ENCODE data around the gene SPTA1. TPM values are rescaled to one million over a fixed set of nuclear protein-coding genes. Genes with fewer than 3 reads are reported as not detected.

The SPTA1 gene
- polyA plus RNA-seq, 2 donors: 0.04 TPM; not detected in 1

- H3K4me1 ChIP-seq (ENCODE audit: control insufficient read depth in 2 of 2, insufficient read depth in 2 of 2, low read length in 1 of 2): no peaks in the 10 kb centered on the region
- H3K27ac ChIP-seq (ENCODE audit: low read depth in 2 of 2, low read length in 1 of 2): no peak overlapping the region
- H3K4me3 ChIP-seq (ENCODE audit: low read depth in 1 of 2, low read length in 2 of 2): no peak overlapping the region
- WGBS, 2 donors: 71 to 78% methylated on average over 1 of the region's 1 CpG
- H3K27me3 ChIP-seq (ENCODE audit: control insufficient read depth in 1 of 2, insufficient read depth in 2 of 2, low read length in 2 of 2): no peaks in the 10 kb centered on the region
- no peaks in the 10 kb centered on the region for H3K36me3 ChIP-seq (ENCODE audit: control insufficient read depth in 2 of 2, insufficient read depth in 2 of 2, low read length in 1 of 2)
- H3K9me3 ChIP-seq (ENCODE audit: control insufficient read depth in 2 of 2, insufficient read depth in 1 of 2, low read depth in 1 of 2, low read length in 1 of 2): no peaks in the 10 kb centered on the region
Measured at GRCh38 chr1:158607296-158607695, 79.2 kb downstream of the SPTA1 start.

- no peaks in the 10 kb centered on the region for H3K9me3 ChIP-seq (ENCODE audit: control insufficient read depth in 2 of 2, insufficient read depth in 1 of 2, low read depth in 1 of 2, low read length in 1 of 2)
- no peaks in the 10 kb centered on the region for H3K36me3 ChIP-seq (ENCODE audit: control insufficient read depth in 2 of 2, insufficient read depth in 2 of 2, low read length in 1 of 2)
- WGBS, 2 donors: 68 to 70% methylated on average over 1 of the region's 1 CpG
- no peak within 1 kb of the TSS for H3K4me3 ChIP-seq (ENCODE audit: low read depth in 1 of 2, low read length in 2 of 2)
- no peaks in the 10 kb centered on the region for H3K27me3 ChIP-seq (ENCODE audit: control insufficient read depth in 1 of 2, insufficient read depth in 2 of 2, low read length in 2 of 2)
- H3K27ac ChIP-seq (ENCODE audit: low read depth in 2 of 2, low read length in 1 of 2): no peak within 1 kb of the TSS
- H3K4me1 ChIP-seq (ENCODE audit: control insufficient read depth in 2 of 2, insufficient read depth in 2 of 2, low read length in 1 of 2): no peaks in the 10 kb centered on the region
Measured at GRCh38 chr1:158604968-158605367, 81.5 kb downstream of the SPTA1 start, which contains the start of gene OR10Z1. OR10Z1 (plus strand) TSS chr1:158605268; CDS start chr1:158606439, 1,171 bp downstream.

GRCh38 chr1:158600735-158601134, 85.8 kb downstream of the SPTA1 start:
- no peak overlapping the region for H3K27ac ChIP-seq (ENCODE audit: low read depth in 2 of 2, low read length in 1 of 2)
- no peaks in the 10 kb centered on the region for H3K4me1 ChIP-seq (ENCODE audit: control insufficient read depth in 2 of 2, insufficient read depth in 2 of 2, low read length in 1 of 2)
- H3K4me3 ChIP-seq (ENCODE audit: low read depth in 1 of 2, low read length in 2 of 2): no peak overlapping the region
- 48 to 87% methylated on average over 2 of the region's 2 CpGs for WGBS, 2 donors
- peaks cover 2 to 5% of the 10 kb centered on the region in 2 donors for H3K9me3 ChIP-seq (ENCODE audit: control insufficient read depth in 2 of 2, insufficient read depth in 1 of 2, low read depth in 1 of 2, low read length in 1 of 2)
- H3K36me3 ChIP-seq (ENCODE audit: control insufficient read depth in 2 of 2, insufficient read depth in 2 of 2, low read length in 1 of 2): no peaks in the 10 kb centered on the region
- H3K27me3 ChIP-seq (ENCODE audit: control insufficient read depth in 1 of 2, insufficient read depth in 2 of 2, low read length in 2 of 2): no peaks in the 10 kb centered on the region

GRCh38 chr1:158586942-158587341, 99.6 kb downstream of the SPTA1 start:
- 79 to 81% methylated on average over 1 of the region's 1 CpG for WGBS, 2 donors
- H3K36me3 ChIP-seq (ENCODE audit: control insufficient read depth in 2 of 2, insufficient read depth in 2 of 2, low read length in 1 of 2): no peaks in the 10 kb centered on the region
- peaks cover 0 to 3% of the 10 kb centered on the region in 2 donors for H3K27me3 ChIP-seq (ENCODE audit: control insufficient read depth in 1 of 2, insufficient read depth in 2 of 2, low read length in 2 of 2)
- H3K4me3 ChIP-seq (ENCODE audit: low read depth in 1 of 2, low read length in 2 of 2): no peak overlapping the region
- H3K9me3 ChIP-seq (ENCODE audit: control insufficient read depth in 2 of 2, insufficient read depth in 1 of 2, low read depth in 1 of 2, low read length in 1 of 2): peaks cover 0 to 2% of the 10 kb centered on the region in 2 donors
- no peak overlapping the region for H3K27ac ChIP-seq (ENCODE audit: low read depth in 2 of 2, low read length in 1 of 2)
- no peaks in the 10 kb centered on the region for H3K4me1 ChIP-seq (ENCODE audit: control insufficient read depth in 2 of 2, insufficient read depth in 2 of 2, low read length in 1 of 2)

- Histone ChIP-seq H3K27me3 (ENCODE audit: control insufficient read depth in 1 of 2, insufficient read depth in 2 of 2, low read length in 2 of 2) (peaks cover 0 to 3% of the 10 kb centered on the region in 2 donors), H3K27ac (ENCODE audit: low read depth in 2 of 2, low read length in 1 of 2) (no peak overlapping the region), H3K4me3 (ENCODE audit: low read depth in 1 of 2, low read length in 2 of 2) (no peak overlapping the region), H3K4me1 (ENCODE audit: control insufficient read depth in 2 of 2, insufficient read depth in 2 of 2, low read length in 1 of 2) (no peaks in the 10 kb centered on the region), H3K9me3 (ENCODE audit: control insufficient read depth in 2 of 2, insufficient read depth in 1 of 2, low read depth in 1 of 2, low read length in 1 of 2) (peaks cover 0 to 2% of the 10 kb centered on the region in 2 donors), H3K36me3 (ENCODE audit: control insufficient read depth in 2 of 2, insufficient read depth in 2 of 2, low read length in 1 of 2) (no peaks in the 10 kb centered on the region)
- WGBS, 2 donors: 47 to 62% methylated on average over 4 of the region's 4 CpGs
Measured at GRCh38 chr1:158583962-158584361, 102.6 kb downstream of the SPTA1 start.

- Histone ChIP-seq H3K4me1 (ENCODE audit: control insufficient read depth in 2 of 2, insufficient read depth in 2 of 2, low read length in 1 of 2) (no peaks in the 10 kb centered on the region), H3K27me3 (ENCODE audit: control insufficient read depth in 1 of 2, insufficient read depth in 2 of 2, low read length in 2 of 2) (no peaks in the 10 kb centered on the region), H3K36me3 (ENCODE audit: control insufficient read depth in 2 of 2, insufficient read depth in 2 of 2, low read length in 1 of 2) (no peaks in the 10 kb centered on the region), H3K9me3 (ENCODE audit: control insufficient read depth in 2 of 2, insufficient read depth in 1 of 2, low read depth in 1 of 2, low read length in 1 of 2) (no peaks in the 10 kb centered on the region), H3K4me3 (ENCODE audit: low read depth in 1 of 2, low read length in 2 of 2) (no peak within 1 kb of the TSS), H3K27ac (ENCODE audit: low read depth in 2 of 2, low read length in 1 of 2) (no peak within 1 kb of the TSS)
- 39 to 60% methylated on average over 1 of the region's 1 CpG for WGBS, 2 donors
Measured at GRCh38 chr1:158579733-158580132, 106.8 kb downstream of the SPTA1 start, which contains the start of gene OR10X1. OR10X1 (minus strand) TSS chr1:158579899; CDS start chr1:158579899, 0 bp downstream.

- WGBS, 2 donors: 89 to 90% methylated on average over 3 of the region's 3 CpGs
- no peaks in the 10 kb centered on the region for H3K27me3 ChIP-seq (ENCODE audit: control insufficient read depth in 1 of 2, insufficient read depth in 2 of 2, low read length in 2 of 2)
- no peaks in the 10 kb centered on the region for H3K4me1 ChIP-seq (ENCODE audit: control insufficient read depth in 2 of 2, insufficient read depth in 2 of 2, low read length in 1 of 2)
- H3K36me3 ChIP-seq (ENCODE audit: control insufficient read depth in 2 of 2, insufficient read depth in 2 of 2, low read length in 1 of 2): no peaks in the 10 kb centered on the region
- H3K4me3 ChIP-seq (ENCODE audit: low read depth in 1 of 2, low read length in 2 of 2): no peak overlapping the region
- H3K27ac ChIP-seq (ENCODE audit: low read depth in 2 of 2, low read length in 1 of 2): no peak overlapping the region
- no peaks in the 10 kb centered on the region for H3K9me3 ChIP-seq (ENCODE audit: control insufficient read depth in 2 of 2, insufficient read depth in 1 of 2, low read depth in 1 of 2, low read length in 1 of 2)
Measured at GRCh38 chr1:158577561-158577960, 109.0 kb downstream of the SPTA1 start.

- H3K27ac ChIP-seq (ENCODE audit: low read depth in 2 of 2, low read length in 1 of 2): no peak overlapping the region
- H3K4me3 ChIP-seq (ENCODE audit: low read depth in 1 of 2, low read length in 2 of 2): no peak overlapping the region
- no peaks in the 10 kb centered on the region for H3K9me3 ChIP-seq (ENCODE audit: control insufficient read depth in 2 of 2, insufficient read depth in 1 of 2, low read depth in 1 of 2, low read length in 1 of 2)
- no peaks in the 10 kb centered on the region for H3K36me3 ChIP-seq (ENCODE audit: control insufficient read depth in 2 of 2, insufficient read depth in 2 of 2, low read length in 1 of 2)
- no peaks in the 10 kb centered on the region for H3K4me1 ChIP-seq (ENCODE audit: control insufficient read depth in 2 of 2, insufficient read depth in 2 of 2, low read length in 1 of 2)
- WGBS, 2 donors: 67 to 90% methylated on average over 1 of the region's 1 CpG
- no peaks in the 10 kb centered on the region for H3K27me3 ChIP-seq (ENCODE audit: control insufficient read depth in 1 of 2, insufficient read depth in 2 of 2, low read length in 2 of 2)
Measured at GRCh38 chr1:158572226-158572625, 114.3 kb downstream of the SPTA1 start.

GRCh38 chr1:158570480-158570879, 116.0 kb downstream of the SPTA1 start, which contains the start of gene OR6P1:
OR6P1 (minus strand) TSS chr1:158570580; CDS start chr1:158563604, 6,976 bp downstream.
- WGBS, 2 donors: 73 to 78% methylated on average over 3 of the region's 3 CpGs
- no peaks in the 10 kb centered on the region for H3K27me3 ChIP-seq (ENCODE audit: control insufficient read depth in 1 of 2, insufficient read depth in 2 of 2, low read length in 2 of 2)
- no peak within 1 kb of the TSS for H3K4me3 ChIP-seq (ENCODE audit: low read depth in 1 of 2, low read length in 2 of 2)
- no peak within 1 kb of the TSS for H3K27ac ChIP-seq (ENCODE audit: low read depth in 2 of 2, low read length in 1 of 2)
- H3K9me3 ChIP-seq (ENCODE audit: control insufficient read depth in 2 of 2, insufficient read depth in 1 of 2, low read depth in 1 of 2, low read length in 1 of 2): no peaks in the 10 kb centered on the region
- no peaks in the 10 kb centered on the region for H3K36me3 ChIP-seq (ENCODE audit: control insufficient read depth in 2 of 2, insufficient read depth in 2 of 2, low read length in 1 of 2)
- no peaks in the 10 kb centered on the region for H3K4me1 ChIP-seq (ENCODE audit: control insufficient read depth in 2 of 2, insufficient read depth in 2 of 2, low read length in 1 of 2)

GRCh38 chr1:158564608-158565007, 121.9 kb downstream of the SPTA1 start:
- Histone ChIP-seq H3K36me3 (ENCODE audit: control insufficient read depth in 2 of 2, insufficient read depth in 2 of 2, low read length in 1 of 2) (no peaks in the 10 kb centered on the region), H3K4me1 (ENCODE audit: control insufficient read depth in 2 of 2, insufficient read depth in 2 of 2, low read length in 1 of 2) (no peaks in the 10 kb centered on the region), H3K27ac (ENCODE audit: low read depth in 2 of 2, low read length in 1 of 2) (no peak overlapping the region), H3K27me3 (ENCODE audit: control insufficient read depth in 1 of 2, insufficient read depth in 2 of 2, low read length in 2 of 2) (no peaks in the 10 kb centered on the region), H3K9me3 (ENCODE audit: control insufficient read depth in 2 of 2, insufficient read depth in 1 of 2, low read depth in 1 of 2, low read length in 1 of 2) (peaks cover 0 to 3% of the 10 kb centered on the region in 2 donors), H3K4me3 (ENCODE audit: low read depth in 1 of 2, low read length in 2 of 2) (no peak overlapping the region)
- 60 to 62% methylated on average over 2 of the region's 2 CpGs for WGBS, 2 donors
